ENCODE data around the gene NTM.

The NTM gene

DNA sequence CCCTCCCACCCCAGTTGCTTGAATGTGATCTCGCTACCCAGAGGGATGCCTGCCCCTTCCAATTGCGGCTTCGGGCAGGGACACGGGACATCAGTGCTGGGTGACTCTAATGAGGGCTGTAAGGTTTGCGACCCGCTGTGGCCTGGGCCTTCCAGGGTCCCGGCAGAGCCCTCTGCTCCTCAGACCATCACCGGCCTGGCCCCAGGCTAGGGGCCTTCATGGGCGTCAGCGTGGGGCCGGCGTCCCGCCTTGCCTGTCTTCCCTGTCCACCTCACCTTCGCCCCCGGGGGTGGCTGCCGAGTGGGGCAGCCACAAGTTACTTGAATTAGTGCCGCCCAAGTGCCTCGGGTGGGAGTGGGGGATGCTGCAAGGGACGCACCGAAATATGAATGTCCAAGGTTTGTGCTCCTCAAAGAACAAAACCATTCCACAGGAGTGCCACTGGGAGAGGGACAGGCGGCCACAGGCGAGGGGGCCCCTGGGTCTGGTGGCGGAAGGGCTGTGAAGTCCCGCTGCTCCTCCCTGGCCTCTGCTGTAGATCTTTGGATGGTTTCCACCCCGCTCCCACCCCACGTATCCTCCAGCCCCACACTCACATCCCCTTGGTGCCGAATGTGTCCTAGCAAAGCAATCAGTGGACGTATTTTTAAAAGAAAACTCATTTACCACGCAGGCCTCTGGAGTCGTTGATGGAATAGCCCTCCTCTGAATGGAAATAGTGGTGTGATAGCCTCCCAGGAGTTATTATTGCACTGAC lies 317.1 kb downstream of the NTM start:
- no peak for DNase-seq (ENCODE audit: low read depth)

DNA sequence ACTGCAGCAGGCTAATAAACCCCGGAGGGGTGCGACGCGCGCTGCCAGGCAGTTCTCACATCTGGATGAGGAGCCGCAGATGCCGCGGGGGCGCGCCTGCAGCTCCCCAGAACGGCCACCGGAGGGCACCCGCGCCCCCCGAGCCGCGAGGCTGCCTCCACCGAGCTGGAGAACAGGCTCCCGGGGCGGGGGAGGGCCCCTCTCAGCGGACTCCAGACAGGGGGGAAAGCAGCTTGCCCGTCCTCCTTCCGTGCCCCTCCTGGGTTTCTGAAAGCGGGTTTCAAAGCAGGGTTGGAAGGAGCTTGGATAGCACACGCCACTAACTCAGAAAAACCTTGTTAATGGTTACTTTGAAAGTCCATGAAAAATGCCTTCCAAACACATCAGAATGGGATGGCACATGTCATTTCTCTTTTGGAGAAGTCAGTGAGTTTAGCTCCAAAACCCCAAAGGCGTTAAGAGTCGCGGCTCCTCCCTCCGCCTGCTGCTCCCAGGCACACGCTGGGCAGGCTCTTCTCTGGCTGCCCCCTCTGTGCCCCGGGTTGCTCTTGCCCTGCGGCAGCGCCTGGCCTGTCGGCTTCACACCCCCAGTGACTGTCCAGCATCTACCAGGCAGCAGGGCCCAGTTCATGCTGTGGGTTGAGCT lies 317.8 kb downstream of the NTM start:
- peak; percentile 7 for DNase-seq (ENCODE audit: low read depth)

DNA sequence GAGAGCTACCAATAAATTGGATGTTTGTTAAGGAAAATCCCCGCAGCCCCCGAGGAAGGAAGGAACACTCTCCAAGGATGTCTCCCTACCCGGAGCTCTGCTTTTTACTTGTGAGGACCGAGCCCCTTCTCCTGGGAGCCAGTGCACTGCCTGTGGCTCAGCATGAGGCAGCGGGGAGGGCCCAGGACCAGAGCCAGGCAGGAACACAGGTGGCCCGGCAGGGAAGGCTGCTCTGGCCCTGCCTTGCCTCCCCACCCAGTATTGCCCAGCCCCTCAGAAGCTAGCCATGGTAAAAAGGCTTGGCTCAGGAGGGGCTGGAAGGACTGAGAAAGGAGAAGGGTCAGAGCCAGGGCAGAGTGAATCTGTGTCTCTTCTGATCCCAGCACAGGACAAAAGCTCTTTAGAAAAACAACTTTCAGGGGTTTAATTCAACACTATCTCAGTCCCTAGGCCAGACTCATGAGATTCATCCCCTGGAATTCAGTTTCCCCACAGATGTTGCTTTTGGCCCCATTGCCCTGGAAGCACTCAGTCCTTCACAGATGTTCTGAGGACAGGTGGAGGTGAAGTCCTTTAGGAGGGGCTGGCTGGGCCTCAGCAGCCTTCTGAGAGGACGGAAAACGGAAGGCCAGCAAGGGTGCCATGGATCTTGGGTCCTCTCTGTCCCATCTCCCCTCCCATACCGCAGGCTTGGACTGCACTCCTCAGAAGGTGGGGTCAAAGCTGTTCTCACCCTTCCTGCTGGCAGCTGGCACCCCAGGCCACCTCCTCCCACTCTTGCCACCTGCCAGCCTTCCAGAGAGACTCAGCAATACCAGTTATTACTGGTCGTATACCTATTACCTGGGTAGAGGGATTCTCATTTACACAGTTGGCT lies 318.9 kb downstream of the NTM start:
- DNase-seq (ENCODE audit: low read depth): no peak

DNA sequence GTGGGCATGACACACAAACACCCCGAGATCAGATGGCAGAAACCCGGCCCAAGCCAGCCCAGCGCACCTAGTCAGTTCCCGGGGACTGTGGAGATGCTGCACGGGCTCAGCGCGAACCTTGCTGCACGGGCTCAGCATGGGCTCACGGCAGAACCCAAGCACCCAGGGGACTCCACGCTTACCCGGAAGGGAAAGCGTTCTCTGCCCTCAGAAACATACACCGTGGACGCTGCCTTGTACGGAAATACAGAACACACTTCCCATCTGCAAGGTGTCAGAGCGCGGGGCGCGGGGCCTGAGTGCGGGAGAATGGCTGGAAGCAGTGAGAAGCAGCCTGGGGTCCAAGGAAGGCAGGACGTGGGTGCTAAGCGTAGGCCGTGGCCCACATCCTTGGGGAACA lies 319.9 kb downstream of the NTM start:
- no peak for DNase-seq (ENCODE audit: low read depth)

DNA sequence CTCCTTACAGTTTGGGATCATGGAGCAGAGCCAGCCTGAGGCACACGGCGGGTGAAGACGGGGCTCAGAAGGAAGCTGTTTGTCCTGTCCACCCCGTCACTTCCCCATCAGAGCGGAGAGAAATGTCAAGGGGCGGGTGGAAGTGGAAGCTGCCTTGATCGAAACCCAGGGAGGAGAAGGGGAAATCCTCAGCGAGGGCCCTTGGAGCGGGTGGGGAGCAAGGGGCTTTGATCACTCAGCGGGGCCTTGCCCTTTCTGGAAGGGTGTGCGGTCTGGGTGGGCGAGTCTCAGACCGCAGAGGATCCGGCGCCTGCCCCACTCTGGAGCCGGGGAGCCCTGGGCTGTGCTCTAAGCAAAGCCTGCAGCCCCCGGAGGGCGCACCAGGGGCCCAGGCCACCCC lies 320.4 kb downstream of the NTM start:
- DNase-seq (ENCODE audit: low read depth): no peak

DNA sequence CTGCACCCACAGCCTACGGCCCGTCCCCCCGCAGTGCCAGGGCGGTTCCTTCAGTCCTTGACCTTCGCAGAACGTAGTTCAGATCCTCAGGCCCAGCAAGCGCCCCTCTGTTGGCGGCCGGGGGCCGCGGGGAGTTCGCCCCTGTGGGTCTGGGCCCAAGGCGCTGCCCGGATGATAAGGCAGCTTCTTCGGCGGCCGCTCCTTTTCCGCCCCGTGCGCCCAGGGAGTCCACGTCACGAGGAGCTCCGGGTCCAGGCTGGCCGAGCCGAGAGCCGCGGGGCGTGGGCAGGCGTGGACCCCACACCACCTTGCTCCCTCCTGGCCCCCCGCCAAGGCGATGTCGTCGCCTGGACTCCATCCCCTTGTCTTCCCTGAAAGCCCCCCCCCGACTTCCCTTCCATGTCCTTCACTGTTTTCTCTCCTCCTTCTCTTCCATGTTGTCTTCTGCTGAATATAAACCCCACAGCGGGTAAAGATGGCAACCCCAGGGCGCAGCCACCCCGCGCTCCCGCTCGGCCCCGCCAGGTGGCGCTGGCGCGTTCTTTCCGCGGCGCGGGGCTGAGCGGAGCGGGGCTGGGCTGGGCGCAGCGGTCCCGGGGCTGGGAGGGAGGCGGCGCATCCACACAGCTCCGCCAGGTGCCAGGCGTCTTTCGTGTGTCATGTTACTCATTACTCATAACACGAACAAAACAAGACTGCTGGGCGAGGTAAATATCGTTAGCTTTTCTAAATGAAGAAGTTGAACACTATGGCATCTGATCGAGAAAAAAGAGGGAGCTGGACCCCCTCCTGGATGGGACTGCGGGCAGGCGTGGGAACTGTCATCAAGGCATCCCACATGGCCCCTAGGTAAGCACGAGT lies 321.0 kb downstream of the NTM start:
- DNase-seq (ENCODE audit: low read depth): no peak

DNA sequence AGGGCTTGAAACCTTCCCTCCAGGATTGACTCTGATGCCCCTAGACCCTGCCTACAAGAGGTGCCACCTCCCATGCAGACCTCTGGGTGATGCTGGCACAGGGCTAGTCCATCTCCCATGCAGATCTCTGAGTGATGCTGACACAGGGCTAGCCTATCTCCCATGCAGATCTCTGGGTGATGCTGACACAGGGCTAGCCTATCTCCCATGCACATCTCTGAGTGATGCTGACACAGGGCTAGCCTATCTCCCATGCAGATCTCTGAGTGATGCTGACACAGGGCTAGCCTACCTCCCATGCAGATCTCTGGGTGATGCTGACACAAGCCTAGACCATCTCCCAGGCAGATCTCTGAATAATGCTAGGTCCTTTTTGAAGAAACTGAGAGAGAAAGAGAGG lies 321.7 kb downstream of the NTM start:
- no peak for DNase-seq (ENCODE audit: low read depth)

DNA sequence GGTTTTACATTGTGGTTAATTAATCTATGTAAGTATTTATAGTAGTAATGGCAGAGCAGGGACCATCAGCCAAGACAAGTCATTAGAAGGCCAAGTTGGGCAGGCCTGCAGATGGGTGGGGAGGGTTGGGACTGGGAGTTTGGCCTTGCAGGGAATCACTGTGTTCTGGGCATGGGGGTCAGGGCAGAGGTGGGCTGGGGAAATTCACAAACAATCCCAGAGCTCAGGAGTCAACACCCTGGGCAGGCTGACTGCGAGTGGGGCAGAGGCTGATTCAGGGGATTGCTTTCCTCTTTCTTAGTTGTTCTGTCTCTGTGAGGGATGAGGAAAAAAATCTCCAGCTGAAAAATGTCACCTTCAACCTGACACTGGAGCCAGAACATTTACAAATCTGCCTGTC lies 322.5 kb downstream of the NTM start:
- DNase-seq (ENCODE audit: low read depth): no peak

DNA sequence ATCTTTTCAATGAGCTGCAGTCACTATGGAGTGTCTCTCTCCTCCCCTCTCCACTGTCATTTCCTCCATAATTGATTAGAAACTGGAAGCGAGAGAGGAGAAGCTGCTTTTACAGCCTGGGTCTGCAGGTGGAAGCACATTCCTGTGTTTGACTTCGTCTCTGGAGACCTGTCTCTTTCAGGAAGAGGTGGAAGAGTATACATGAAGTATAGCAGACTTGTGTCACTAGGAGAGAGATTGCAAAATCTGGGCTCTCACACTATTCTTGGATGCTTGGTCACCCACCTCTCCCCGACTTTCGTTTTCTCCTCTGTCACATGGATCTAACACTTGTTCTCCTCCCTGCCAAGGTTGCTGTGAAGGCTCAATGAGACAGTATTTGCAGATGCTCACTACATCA lies 323.3 kb downstream of the NTM start:
- DNase-seq (ENCODE audit: low read depth): no peak

DNA sequence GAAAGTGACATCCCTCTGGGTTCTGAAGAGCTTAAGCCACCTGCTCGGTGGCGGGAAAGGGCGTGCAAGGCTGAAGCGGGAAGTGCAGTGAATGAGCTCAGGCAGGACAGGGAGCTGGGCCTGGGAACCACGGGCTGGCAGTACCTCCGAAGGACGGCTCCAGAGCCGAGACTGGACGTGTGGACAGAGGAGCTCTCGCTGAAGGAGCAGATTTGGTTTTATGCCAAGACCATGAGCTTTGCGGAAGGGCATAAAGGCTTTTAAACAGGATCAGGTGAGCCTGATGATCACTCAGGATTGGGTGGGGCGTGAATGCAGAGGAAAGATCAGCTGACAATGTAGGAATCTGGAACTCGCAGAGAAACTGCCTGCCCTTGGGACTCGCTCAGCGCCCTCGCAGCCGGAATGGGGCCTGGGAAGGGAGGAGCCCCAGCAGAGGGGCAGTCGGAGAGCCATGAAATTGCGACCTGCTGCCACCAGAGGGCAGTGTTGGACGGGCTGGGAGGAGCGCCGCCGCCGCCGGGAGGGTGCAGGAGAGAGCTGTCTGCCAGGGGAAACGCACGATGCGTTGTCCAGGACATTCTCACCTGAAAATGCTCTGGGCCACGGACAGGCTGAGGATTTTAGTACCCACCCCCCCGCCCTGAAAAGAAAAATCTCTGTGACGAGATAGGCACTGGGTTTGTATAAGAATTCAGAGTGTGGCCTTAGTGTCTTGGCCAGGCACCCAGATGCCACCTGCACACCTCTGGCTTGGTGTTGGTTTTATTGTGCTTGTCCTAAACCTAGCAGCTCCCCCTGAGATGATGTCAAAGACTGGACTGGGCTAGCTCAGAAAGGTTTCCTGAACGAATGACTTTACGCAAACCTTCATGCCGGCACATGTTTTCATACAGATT lies 324.4 kb downstream of the NTM start:
- peak; percentile 32 for DNase-seq (ENCODE audit: low read depth)

DNA sequence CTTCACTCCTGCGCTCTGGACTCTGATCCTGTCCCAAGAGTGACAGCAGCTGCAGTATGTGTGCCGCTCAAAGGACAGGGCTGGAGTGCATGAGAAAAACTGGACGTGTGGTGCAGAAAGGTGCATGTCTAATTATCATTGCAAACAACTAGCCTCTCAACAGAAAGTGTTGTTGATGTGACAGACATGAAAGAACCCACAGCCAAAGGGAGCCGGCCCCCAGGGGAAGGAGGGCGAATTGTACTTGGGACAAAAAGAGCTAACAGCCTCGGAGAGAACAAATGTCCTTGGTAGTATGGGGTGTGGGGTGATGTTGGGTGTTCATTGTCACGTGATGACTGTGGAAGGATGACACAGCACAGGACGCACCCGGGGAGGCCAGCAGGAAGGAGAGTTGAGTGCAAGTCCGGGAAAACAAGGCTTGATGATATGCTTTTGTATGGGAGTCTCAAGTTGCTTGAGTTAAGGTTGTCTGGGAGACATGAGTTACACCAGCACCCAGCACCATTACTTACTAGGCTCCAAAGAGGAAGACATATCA lies 325.5 kb downstream of the NTM start:
- DNase-seq (ENCODE audit: low read depth): no peak

DNA sequence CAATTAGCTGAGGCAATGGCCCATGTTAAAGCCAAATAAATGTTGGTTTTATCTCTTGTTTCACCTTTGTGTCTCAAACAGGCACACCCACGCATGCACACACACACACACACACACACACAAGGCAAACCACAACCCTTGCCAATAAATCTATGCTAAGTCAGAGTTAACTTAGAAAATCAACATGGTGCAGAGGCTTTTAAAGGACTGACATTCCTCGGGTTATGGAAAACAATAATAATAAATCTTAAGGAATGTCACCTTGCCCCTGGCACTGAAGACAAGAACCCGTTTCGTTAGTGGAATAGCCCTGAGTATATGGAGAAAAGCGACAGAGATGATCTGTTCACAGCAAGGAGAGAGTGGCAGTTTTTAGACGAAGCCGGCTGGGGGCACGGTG lies 326.3 kb downstream of the NTM start:
- DNase-seq (ENCODE audit: low read depth): no peak

DNA sequence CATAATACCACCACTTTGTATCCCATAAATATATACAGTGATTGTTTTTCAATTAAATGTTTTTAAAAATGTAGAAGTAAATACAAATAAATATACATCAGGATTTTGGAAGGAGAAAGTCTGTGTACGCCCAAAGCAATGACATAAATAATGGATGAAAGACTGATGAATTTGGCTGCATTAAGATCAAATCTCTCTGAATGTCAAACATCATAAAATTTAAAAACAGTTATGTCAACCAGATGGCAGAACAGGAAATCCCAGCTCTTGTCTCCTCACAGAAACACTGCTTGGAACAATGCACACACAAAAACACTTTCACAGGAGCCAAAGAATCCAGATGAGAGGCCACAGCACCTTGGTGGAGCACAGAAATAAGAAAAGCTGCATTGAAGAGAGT lies 332.9 kb downstream of the NTM start:
- DNase-seq (ENCODE audit: low read depth): no peak

DNA sequence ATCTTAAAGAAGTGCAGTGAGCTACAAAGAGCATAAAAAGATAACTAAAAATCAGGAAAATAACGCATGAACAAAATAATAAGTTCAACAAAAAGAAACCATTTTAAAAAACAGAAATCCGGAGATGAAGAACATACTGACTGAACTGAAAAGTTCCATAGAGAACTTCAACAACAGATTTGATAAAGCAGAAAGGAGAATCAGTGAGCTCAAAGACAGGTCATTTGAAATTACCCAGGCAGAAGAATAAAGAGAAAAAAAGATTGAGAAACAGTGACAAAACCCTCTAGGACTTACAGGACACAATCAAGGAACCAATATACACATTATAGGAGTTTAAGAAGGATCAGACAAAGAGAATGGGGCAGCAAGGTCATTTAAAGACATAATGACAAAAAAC lies 334.3 kb downstream of the NTM start:
- DNase-seq (ENCODE audit: low read depth): no peak

DNA sequence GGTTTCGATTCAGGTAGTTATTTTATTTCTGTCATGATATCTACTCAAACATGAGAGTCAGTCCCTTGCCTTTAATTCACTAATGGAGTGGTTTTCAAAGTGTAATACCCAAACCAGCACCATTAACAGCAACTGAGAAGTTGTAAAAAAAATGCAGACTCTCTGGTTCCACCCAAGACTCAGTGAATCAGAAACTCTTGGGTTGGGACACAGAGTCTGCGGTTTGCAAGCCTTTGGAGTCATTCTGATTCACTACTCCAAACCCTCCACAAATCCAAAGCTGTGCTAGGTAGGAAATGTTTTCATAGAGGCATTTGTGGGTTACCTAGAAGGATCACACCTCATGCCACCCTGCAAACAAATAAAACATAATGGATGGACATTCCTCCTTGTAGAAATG lies 340.1 kb downstream of the NTM start:
- DNase-seq (ENCODE audit: low read depth): no peak

DNA sequence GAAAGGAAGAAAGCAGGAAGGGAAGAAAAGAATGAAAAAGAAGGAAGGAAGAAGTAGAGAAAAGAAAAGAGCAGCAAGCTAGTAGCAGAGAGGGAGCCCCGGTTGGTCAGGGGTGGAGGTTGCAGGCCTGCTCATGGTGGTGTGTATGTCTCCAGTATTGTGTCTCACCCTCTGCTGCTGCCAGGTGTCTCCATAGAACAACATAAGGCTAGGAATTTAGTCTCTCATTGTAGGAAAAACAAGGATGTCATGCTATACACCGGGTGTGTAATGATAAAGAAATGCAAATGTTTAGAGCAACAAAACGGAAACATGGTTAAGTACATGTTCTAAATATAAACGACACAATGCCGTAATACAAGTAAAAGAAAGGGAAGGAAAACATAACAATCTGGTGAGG lies 342.5 kb downstream of the NTM start:
- no peak for DNase-seq (ENCODE audit: low read depth)

DNA sequence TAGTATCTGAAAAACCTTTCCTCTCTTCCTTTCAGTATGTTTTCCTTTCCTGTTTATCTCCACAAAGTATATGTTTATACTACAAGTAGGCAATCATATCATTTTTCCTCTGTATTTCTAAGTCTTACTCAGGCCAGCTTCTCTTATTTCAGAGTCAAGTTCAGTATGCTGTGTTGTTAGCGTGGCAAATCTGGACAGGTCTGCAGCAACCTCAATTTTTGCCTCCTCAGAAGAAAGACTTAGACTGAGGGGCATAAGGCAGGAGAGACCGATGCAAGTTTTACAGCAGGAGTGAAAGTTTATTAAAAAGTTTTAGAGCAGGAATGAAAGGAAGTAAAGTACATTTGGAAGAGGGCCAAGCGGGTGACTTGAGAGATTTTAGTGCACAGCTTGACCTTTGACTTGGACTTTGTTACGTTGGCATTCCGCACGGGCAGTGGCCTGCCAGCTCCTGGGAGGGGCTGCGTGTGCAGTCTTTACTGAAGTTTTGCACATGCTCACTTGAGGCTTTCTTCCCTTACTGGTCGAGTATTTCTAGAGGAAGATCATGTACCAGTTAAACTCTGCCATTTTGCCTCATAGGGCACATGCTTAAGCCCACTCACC lies 343.2 kb downstream of the NTM start:
- DNase-seq (ENCODE audit: low read depth): no peak

DNA sequence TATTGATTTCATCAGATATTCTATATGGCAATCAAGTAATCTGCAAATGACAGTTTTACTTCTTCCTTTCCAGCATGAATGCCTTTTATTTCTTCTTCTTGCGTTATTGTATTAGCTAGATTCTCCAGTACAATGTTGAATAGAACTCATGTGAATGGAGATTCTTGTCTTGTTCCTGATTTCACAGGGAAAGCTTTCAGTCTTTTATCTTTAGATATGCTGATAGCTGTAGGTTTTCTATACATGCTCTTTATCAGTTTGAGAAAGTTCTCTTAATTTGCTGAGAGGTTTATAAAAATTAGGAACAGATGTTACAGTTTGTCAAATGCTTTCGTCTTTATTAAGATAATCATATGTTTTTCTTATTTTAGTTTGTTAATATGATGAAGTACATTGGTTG lies 347.2 kb downstream of the NTM start:
- DNase-seq (ENCODE audit: low read depth): no peak

DNA sequence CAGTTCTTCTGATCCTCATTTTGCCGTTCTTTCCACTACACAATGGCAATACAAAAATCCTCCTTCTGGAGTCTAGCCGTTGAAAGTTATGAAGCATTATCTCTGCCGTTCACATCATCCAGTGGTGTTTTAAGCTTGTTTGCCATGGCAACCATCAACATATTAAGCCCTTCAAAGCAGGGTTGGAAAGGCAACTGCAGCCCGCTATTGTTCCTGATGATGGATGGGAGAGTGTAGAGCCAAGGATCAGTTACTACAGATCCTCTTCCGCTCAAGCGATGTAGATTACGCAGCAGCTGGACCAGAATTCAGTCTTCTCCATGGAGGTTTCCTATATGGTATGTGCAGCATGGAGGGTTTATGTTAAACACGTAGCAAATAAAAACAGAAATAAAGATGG lies 352.7 kb downstream of the NTM start:
- peak; percentile 13 for DNase-seq (ENCODE audit: low read depth)

DNA sequence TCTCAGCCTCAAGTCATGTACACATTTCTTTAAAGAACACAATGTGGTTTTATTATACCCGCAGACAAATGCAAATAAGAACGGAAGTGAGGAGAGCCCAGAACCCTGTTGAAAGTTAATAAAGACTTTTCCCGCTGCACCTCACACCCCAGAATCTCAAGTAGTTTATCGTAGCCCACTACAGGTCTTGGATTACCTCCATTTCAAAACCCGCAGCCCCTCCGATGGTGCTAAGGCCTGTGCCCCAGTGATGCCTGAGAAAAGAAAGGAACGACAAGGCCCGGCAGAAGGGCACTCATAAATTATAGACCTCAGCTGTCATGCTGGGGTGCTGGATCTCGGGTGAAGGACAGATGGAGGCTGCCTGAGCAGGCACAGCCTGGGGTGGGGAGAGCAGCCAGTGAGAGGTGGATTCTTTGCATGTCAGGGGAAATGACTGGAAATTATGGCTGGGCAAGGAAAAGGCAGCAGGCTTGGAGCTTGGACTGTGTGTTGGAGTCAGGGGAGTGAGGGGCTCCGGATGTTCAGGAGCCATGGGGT lies 354.1 kb downstream of the NTM start:
- DNase-seq (ENCODE audit: low read depth): no peak

Measured in amniotic epithelial cell (primary cell).